HCT116 (cell line): ENCODE data around the gene AGBL1. TPM values are rescaled to one million over a fixed set of nuclear protein-coding genes. Genes with fewer than 3 reads are reported as not detected.

ENCODE experiments used
- ATAC-seq: fragments of 200-7000 bp; cut with Tn5 transposase; 2 replicates; pipeline ENCODE4 v1.9.1; 2020; ENCODE audit warnings: mild to moderate bottlenecking, moderate library complexity
- BruUV-seq: library from RNA; stranded (reverse); fragments of 400-500 nt; replicated peaks from 2 replicates; lab custom pipeline; 2021; lab: Mats Ljungman, UMichigan
- CTCF ChIA-PET: fragments of 300-600 bp; sonication (Branson Sonifier 250); formaldehyde crosslinking; loops from one replicate; lab custom pipeline; 2021; ENCODE audit warnings: antibody characterized with exemption; lab: Charles Lee
- POLR2A ChIA-PET: fragments of 300-600, 350-600 bp; sonication (Branson Sonifier 250); formaldehyde crosslinking; loops from one replicate; lab custom pipeline; 2021; ENCODE audit warnings: antibody characterized with exemption; lab: Charles Lee
- RAD21 ChIA-PET, 2 experiments: fragments of 300-600 bp; sonication (Branson Sonifier 250); formaldehyde crosslinking; loops; one replicate each; lab custom pipeline; 2023; ENCODE audit warnings: low total read pairs in 2 of 2; ENCODE audit not compliant: uncharacterized antibody in 2 of 2, unreplicated experiment in 2 of 2, low non-redundant PET in 1 of 2; lab: Charles Lee
- DNase-seq: peaks from one replicate; pipeline ENCODE4 v3.0.0-alpha.2; 2010; ENCODE audit warnings: low read depth, low spot score
- H2AFZ ChIP-seq: fragments of 200-600 bp; shearing (Covaris generic), sonication (generic); 2 replicates; pipeline ENCODE4 v1.6.1; 2017; ENCODE audit warnings: low read depth, mixed run types, mixed read lengths, antibody characterized with exemption, low read length; ENCODE audit not compliant: poor library complexity, severe bottlenecking
- H3K27ac ChIP-seq: 2 replicates; pipeline ENCODE4 v1.5.1; 2012; ENCODE audit warnings: low read depth, low read length
- H3K27me3 ChIP-seq: fragments of 200-600 bp; sonication (generic); 2 replicates; pipeline ENCODE4 v1.6.1; 2016; ENCODE audit warnings: mixed run types, low read length, mixed read lengths; ENCODE audit not compliant: insufficient read depth
- H3K36me3 ChIP-seq, 2 experiments: fragments of 200-500 bp in 1 of 2; fragments of 200-600 bp in 1 of 2; sonication (Bioruptor generic) in 1 of 2; sonication (generic) in 1 of 2; 2 replicates each; pipeline versions ENCODE4 v1.5.1 to v1.6.1; 2014 to 2016; ENCODE audit warnings: low read length in 2 of 2, inconsistent platforms in 1 of 2, mixed read lengths in 1 of 2, mixed run types in 1 of 2; ENCODE audit not compliant: insufficient read depth in 2 of 2, control insufficient read depth in 1 of 2
- H3K4me1 ChIP-seq, 2 experiments: fragments of 200-600 bp in 1 of 2; sonication (generic) in 1 of 2; 2 replicates each; pipeline versions ENCODE4 v1.5.1 to v1.6.1; 2012 to 2017; ENCODE audit warnings: low read length in 2 of 2, inconsistent platforms in 1 of 2, mild to moderate bottlenecking in 1 of 2, mixed read lengths in 1 of 2, mixed run types in 1 of 2, moderate library complexity in 1 of 2; ENCODE audit not compliant: insufficient read depth in 2 of 2, control insufficient read depth in 1 of 2
- H3K4me2 ChIP-seq: fragments of 200-600 bp; sonication (generic); 2 replicates; pipeline ENCODE4 v1.6.1; 2017; ENCODE audit warnings: mixed run types, low read length, mixed read lengths
- H3K4me3 ChIP-seq, 2 experiments: fragments of 200-600 bp in 1 of 2; sonication (generic) in 1 of 2; replicated peaks in 1 of 2; 2 replicates each; pipeline ENCODE4 v1.5.1; 2011 to 2016; ENCODE audit warnings: low read length in 2 of 2, control low read depth in 1 of 2, low read depth in 1 of 2, mild to moderate bottlenecking in 1 of 2, mixed read lengths in 1 of 2, mixed run types in 1 of 2
- H3K79me2 ChIP-seq: fragments of 200-600 bp; sonication (generic); 2 replicates; pipeline ENCODE4 v1.6.1; 2017; ENCODE audit warnings: mild to moderate bottlenecking, mixed run types, low read length, moderate library complexity, mixed read lengths; ENCODE audit not compliant: insufficient read depth
- H3K9ac ChIP-seq: fragments of 200-600 bp; sonication (generic); 2 replicates; pipeline ENCODE4 v1.6.1; 2016; ENCODE audit warnings: low read length, mixed read lengths
- H3K9me2 ChIP-seq: fragments of 200-600 bp; sonication (generic), shearing (Covaris generic); 2 replicates; pipeline ENCODE4 v1.6.1; 2017; ENCODE audit warnings: mixed run types, mild to moderate bottlenecking, moderate library complexity; ENCODE audit not compliant: insufficient read depth
- H3K9me3 ChIP-seq, 2 experiments: fragments of 200-500 bp in 1 of 2; fragments of 200-600 bp in 1 of 2; sonication (Bioruptor generic) in 1 of 2; sonication (generic) in 1 of 2; 2 replicates each; pipeline ENCODE4 v1.6.1; 2014 to 2017; ENCODE audit warnings: low read length in 2 of 2, mixed read lengths in 2 of 2, inconsistent platforms in 1 of 2, low read depth in 1 of 2, mild to moderate bottlenecking in 1 of 2, mixed run types in 1 of 2, moderate library complexity in 1 of 2; ENCODE audit not compliant: control insufficient read depth in 1 of 2, insufficient read depth in 1 of 2
- H4K20me1 ChIP-seq: fragments of 200-600 bp; sonication (generic), shearing (Covaris generic); 2 replicates; pipeline ENCODE4 v1.6.1; 2017; ENCODE audit warnings: mixed run types, mild to moderate bottlenecking, moderate library complexity; ENCODE audit not compliant: insufficient read depth
- ATF3 ChIP-seq: IDR thresholded peaks from 2 replicates; pipeline ENCODE4 v1.6.1; 2012
- CBX3 ChIP-seq: IDR thresholded peaks from 2 replicates; pipeline ENCODE4 v1.6.1; 2012; ENCODE audit warnings: low read depth
- CTCF ChIP-seq, 3 experiments: fragments of 200-600 bp in 1 of 3; sonication (generic) in 1 of 3; IDR thresholded peaks in 2 of 3; conservative IDR thresholded peaks in 1 of 3; 2 replicates each; pipeline ENCODE4 v1.5.1; 2012 to 2017; ENCODE audit warnings: low read depth in 2 of 3, low read length in 2 of 3, antibody characterized with exemption in 1 of 3, borderline replicate concordance in 1 of 3, control low read depth in 1 of 3, mild to moderate bottlenecking in 1 of 3, mixed read lengths in 1 of 3, mixed run types in 1 of 3, moderate library complexity in 1 of 3; ENCODE audit not compliant: insufficient read depth in 1 of 3
- EGR1 ChIP-seq: IDR thresholded peaks from 2 replicates; pipeline ENCODE4 v1.6.1; 2012; ENCODE audit warnings: low read depth
- ELF1 ChIP-seq: IDR thresholded peaks from 2 replicates; pipeline ENCODE4 v1.6.1; 2012; ENCODE audit warnings: low read depth, borderline replicate concordance
- EZH2 ChIP-seq: fragments of 200-600 bp; sonication (generic); IDR thresholded peaks from 2 replicates; pipeline ENCODE4 v1.6.1; 2017; ENCODE audit warnings: antibody characterized with exemption, mixed run types
- EZH2phosphoT487 ChIP-seq: fragments of 200-600 bp; IDR thresholded peaks from 2 replicates; pipeline ENCODE4 v1.6.1; 2018; ENCODE audit warnings: antibody characterized with exemption, borderline replicate concordance
- MAX ChIP-seq: IDR thresholded peaks from 2 replicates; pipeline ENCODE4 v1.6.1; 2012
- POLR2AphosphoS5 ChIP-seq: IDR thresholded peaks from 2 replicates; pipeline ENCODE4 v1.6.1; 2011; ENCODE audit warnings: mild to moderate bottlenecking, low read depth, low read length, moderate library complexity
- RAD21 ChIP-seq: IDR thresholded peaks from 2 replicates; pipeline ENCODE4 v1.6.1; 2012; ENCODE audit warnings: low read depth, mild to moderate bottlenecking
- REST ChIP-seq: IDR thresholded peaks from 2 replicates; pipeline ENCODE4 v1.6.1; 2012; ENCODE audit warnings: low read depth
- SIN3A ChIP-seq: IDR thresholded peaks from 2 replicates; pipeline ENCODE4 v1.6.1; 2012; ENCODE audit warnings: low read depth
- SP1 ChIP-seq: IDR thresholded peaks from 2 replicates; pipeline ENCODE4 v1.6.1; 2012; ENCODE audit warnings: low read depth
- SRF ChIP-seq: IDR thresholded peaks from 2 replicates; pipeline ENCODE4 v1.6.1; 2012; ENCODE audit warnings: low read depth
- TCF7L2 ChIP-seq: IDR thresholded peaks from 2 replicates; pipeline ENCODE4 v1.7.0; 2011; ENCODE audit warnings: borderline replicate concordance, inconsistent platforms; ENCODE audit not compliant: insufficient read depth, insufficient read length; ENCODE audit errors: extremely low read depth
- ZBTB33 ChIP-seq: IDR thresholded peaks from 2 replicates; pipeline ENCODE4 v1.6.1; 2011; ENCODE audit warnings: mild to moderate bottlenecking, low read length, moderate library complexity; ENCODE audit not compliant: insufficient replicate concordance; ENCODE audit errors: extremely low read depth
- ZFX ChIP-seq: fragments of 450-650 bp; IDR thresholded peaks from 2 replicates; pipeline ENCODE4 v1.6.1; 2017
- ZNF274 ChIP-seq: fragments of 200-500 bp; sonication (Bioruptor generic); IDR thresholded peaks from 2 replicates; pipeline ENCODE4 v1.6.1; 2014; ENCODE audit warnings: mild to moderate bottlenecking, low read depth, low read length, inconsistent platforms
- intact Hi-C: fragments of 100-400 bp; cut with micrococcal nuclease; formaldehyde crosslinking; loops from 2 replicates; pipeline ENCODE4 v1.10.0; 2022
- total RNA-seq: library from RNA; stranded (reverse); gene quantifications from one replicate; pipeline ENCODE4 v1.2.1, GENCODE V29; 2021; ENCODE audit not compliant: unreplicated experiment

AGBL1 gene
- total RNA-seq, 1 experiment from 2014 or later: not detected

- peaks cover 11 to 25% of the 10 kb centered on the region in 2 experiments; a peak in 2 of 4 replicates for H3K9me3 ChIP-seq
- POLR2A ChIA-PET: no interaction called here
- BruUV-seq: no TSS peak
Measured at GRCh38 chr15:86571873-86572272, 492.2 kb downstream of the AGBL1 start.

More at GRCh38 chr15:86571873-86572272, 492.2 kb downstream of the AGBL1 start:
- Histone ChIP-seq H3K36me3 (no peaks in the 10 kb centered on the region), H3K4me2 (no peak overlapping the region), H3K9me2 (no peaks in the 10 kb centered on the region), H3K9ac (no peak overlapping the region), H3K27ac (no peak overlapping the region), H2AFZ (no peak overlapping the region), H4K20me1 (no peaks in the 10 kb centered on the region), H3K79me2 (no peaks in the 10 kb centered on the region), H3K27me3 (no peaks in the 10 kb centered on the region), H3K4me1 (no peaks in the 10 kb centered on the region), H3K4me3 (no peak overlapping the region)
- RAD21 ChIA-PET: no interaction called here
- ATAC-seq (no peak), DNase-seq (no peak)
- CTCF ChIA-PET: no interaction called here
- TF ChIP-seq EGR1 (no peak), RAD21 (no peak), SP1 (no peak), SRF (no peak), REST (no peak), ZFX (no peak), POLR2AphosphoS5 (no peak), SIN3A (no peak), CTCF (IDR thresholded peaks at IDR 0.05 in 2 of 3, conservative IDR thresholded peaks at IDR 0.05 in 1 of 3; ENCODE audit: borderline replicate concordance in 1 of 3, insufficient read depth in 1 of 3, low read depth in 2 of 3, low read length in 2 of 3) (no peak), ELF1 (no peak), EZH2 (no peak), ZBTB33 (no peak), EZH2phosphoT487 (no peak), MAX (no peak), TCF7L2 (no peak), ZNF274 (no peak), CBX3 (no peak), ATF3 (no peak)
- intact Hi-C loops: no loop called here
